Chondrocyte (in vitro differentiated cells): ENCODE results near the gene PBX1. TPM values are rescaled to one million over a fixed set of nuclear protein-coding genes. Genes with fewer than 3 reads are reported as not detected.

Experiments
- DNase-seq: peaks from one replicate; pipeline ENCODE4 v3.0.0; 2021; ENCODE audit warnings: mixed read lengths, low spot score
- H3K27ac Mint-ChIP-seq: one replicate; pipeline ENCODE4 v1.8.0; 2021; ENCODE audit warnings: mild to moderate bottlenecking, moderate library complexity, mixed read lengths; ENCODE audit not compliant: unreplicated experiment
- H3K27me3 Mint-ChIP-seq: 2 replicates; pipeline ENCODE4 v1.8.0; 2021; ENCODE audit warnings: low read depth, mixed read lengths
- H3K36me3 Mint-ChIP-seq: 2 replicates; pipeline ENCODE4 v1.8.0; 2021; ENCODE audit warnings: low read depth, mixed read lengths
- H3K4me1 Mint-ChIP-seq: 2 replicates; pipeline ENCODE4 v1.8.0; 2021; ENCODE audit warnings: low read depth, mild to moderate bottlenecking, mixed read lengths
- H3K4me3 Mint-ChIP-seq: one replicate; pipeline ENCODE4 v1.8.0; 2021; ENCODE audit warnings: mild to moderate bottlenecking, moderate library complexity, mixed read lengths; ENCODE audit not compliant: unreplicated experiment
- H3K9me3 Mint-ChIP-seq: 2 replicates; pipeline ENCODE4 v1.8.0; 2021; ENCODE audit warnings: low read depth, mixed read lengths
- CTCF ChIP-seq: fragments of 200-600 bp; sonication (generic); IDR thresholded peaks from 2 replicates; pipeline ENCODE4 v1.5.0; 2021; ENCODE audit warnings: antibody characterized with exemption, mild to moderate bottlenecking, moderate library complexity
- total RNA-seq: library from RNA; stranded (reverse); gene quantifications from 3 replicates; pipeline ENCODE4 v1.2.1, GENCODE V29; 2021

Gene PBX1
- total RNA-seq, 1 donor from 2014 or later, result 23.0 TPM

DNA sequence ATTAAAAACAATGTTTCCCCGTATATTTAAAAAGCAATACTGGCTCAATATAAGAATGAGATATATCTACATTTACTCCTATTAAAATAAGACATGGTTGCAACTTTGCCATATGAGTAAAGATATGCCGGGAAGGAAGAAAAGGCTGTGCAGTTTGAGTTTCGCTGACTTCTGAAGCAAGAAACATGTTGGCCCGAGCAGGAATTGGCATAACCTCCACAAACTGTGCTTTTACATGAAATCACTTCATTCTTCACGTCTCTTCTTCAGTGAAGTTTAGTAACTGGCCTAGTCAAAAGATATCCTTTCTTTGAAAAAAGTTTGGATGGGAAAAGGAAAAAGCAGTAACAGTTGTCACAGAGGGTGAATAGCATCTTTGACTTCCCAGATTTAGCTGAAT is 342.0 kb downstream of the PBX1 start:
- H3K9me3 Mint-ChIP-seq, result peaks cover 13% of the 10 kb centered on the region
- no peak overlapping the region for H3K4me3 Mint-ChIP-seq
- no peaks in the 10 kb centered on the region for H3K4me1 Mint-ChIP-seq
- H3K27me3 Mint-ChIP-seq, result peaks cover 16% of the 10 kb centered on the region
- H3K27ac Mint-ChIP-seq, result no peak overlapping the region
- DNase-seq, result no peak
- H3K36me3 Mint-ChIP-seq, result no peaks in the 10 kb centered on the region
- no peak for TF ChIP-seq CTCF
